Fibroblast of the conjunctiva (primary cell): Measurements from ENCODE around the gene ROR1.
"Not testable (repeated sequence)": the region's sequence is repeated elsewhere in the genome, so short reads cannot be mapped to it uniquely, and the experiment has no call there.

Source experiments
- DNase-seq: peaks from one replicate; pipeline ENCODE4 v3.0.0-alpha.2; 2010; ENCODE audit warnings: low read depth

ROR1 gene

GRCh38 chr1:63794354-63794753, 20.5 kb downstream of the ROR1 start:
- DNase-seq, result no peak

- peak; percentile 13 for DNase-seq
Observed at GRCh38 chr1:63794939-63795378, 21.1 kb downstream of the ROR1 start.

GRCh38 chr1:63795455-63795854, 21.6 kb downstream of the ROR1 start:
- no peak for DNase-seq

GRCh38 chr1:63797056-63797726, 23.4 kb downstream of the ROR1 start:
- DNase-seq, result no peak

GRCh38 chr1:63798284-63798683, 24.5 kb downstream of the ROR1 start:
- no peak for DNase-seq

GRCh38 chr1:63799307-63799706, 25.5 kb downstream of the ROR1 start:
- peak; percentile 17 for DNase-seq

GRCh38 chr1:63799820-63800219, 26.0 kb downstream of the ROR1 start:
- DNase-seq, result peak; percentile 70

GRCh38 chr1:63802109-63802508, 28.3 kb downstream of the ROR1 start:
- no peak for DNase-seq

GRCh38 chr1:63804829-63805484, 31.1 kb downstream of the ROR1 start:
- no peak for DNase-seq

GRCh38 chr1:63807046-63807445, 33.2 kb downstream of the ROR1 start:
- no peak for DNase-seq

- DNase-seq, result no peak
Observed at GRCh38 chr1:63810936-63811469, 37.2 kb downstream of the ROR1 start.

- DNase-seq, result no peak
Observed at GRCh38 chr1:63812071-63812700, 38.4 kb downstream of the ROR1 start.

- DNase-seq, result peak; percentile 48
Observed at GRCh38 chr1:63813829-63814277, 40.0 kb downstream of the ROR1 start.

GRCh38 chr1:63816217-63816815, 42.5 kb downstream of the ROR1 start:
- DNase-seq, result not testable (repeated sequence)

GRCh38 chr1:63817152-63817667, 43.4 kb downstream of the ROR1 start:
- no peak for DNase-seq

- no peak for DNase-seq
Observed at GRCh38 chr1:63817700-63818099, 43.9 kb downstream of the ROR1 start.

- no peak for DNase-seq
Observed at GRCh38 chr1:63818567-63819325, 44.9 kb downstream of the ROR1 start.

- DNase-seq, result no peak
Observed at GRCh38 chr1:63819795-63820194, 46.0 kb downstream of the ROR1 start.

- DNase-seq, result no peak
Observed at GRCh38 chr1:63821091-63822005, 47.5 kb downstream of the ROR1 start.

- DNase-seq, result no peak
Observed at GRCh38 chr1:63822540-63822939, 48.7 kb downstream of the ROR1 start.
